Amygdala (tissue), 56 donors: Measurements from ENCODE around the gene COL6A3.

Source experiments
- DNase-seq, 56 donors: peaks; one replicate each; lab custom pipeline; 2025; lab: John Stamatoyannopoulos, UW

COL6A3 gene

DNA sequence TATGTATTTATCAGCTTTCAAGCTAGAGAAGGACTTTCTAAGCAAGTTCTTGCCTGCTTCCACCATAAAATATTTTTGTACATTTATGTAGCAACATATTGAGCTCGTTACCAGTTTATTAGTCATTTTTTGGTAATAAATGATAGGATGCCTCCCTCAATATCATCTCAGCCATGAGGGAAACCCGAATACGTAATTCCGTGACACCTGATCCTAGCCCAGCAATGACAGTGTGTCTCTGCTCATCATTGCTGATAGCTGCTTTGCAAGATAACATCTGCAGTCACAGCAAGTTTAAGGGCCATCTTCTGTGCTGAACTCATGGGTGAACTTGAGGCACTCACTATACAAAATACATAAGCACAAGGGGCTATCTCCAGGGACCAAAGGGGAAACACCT, 62.2 kb downstream of the COL6A3 start:
- DNase-seq = no peak

GRCh38 chr2:237351046-237351445, 62.9 kb downstream of the COL6A3 start:
- DNase-seq = no peak

- DNase-seq = no peak
These were observed 63.4 kb downstream of the COL6A3 start for GRCh38 chr2:237350597-237350996.

GRCh38 chr2:237350070-237350469, 63.9 kb downstream of the COL6A3 start:
- no peak for DNase-seq

GRCh38 chr2:237348281-237348865, 65.6 kb downstream of the COL6A3 start:
- no peak for DNase-seq

GRCh38 chr2:237345891-237346640, 67.9 kb downstream of the COL6A3 start:
- no peak for DNase-seq

DNA sequence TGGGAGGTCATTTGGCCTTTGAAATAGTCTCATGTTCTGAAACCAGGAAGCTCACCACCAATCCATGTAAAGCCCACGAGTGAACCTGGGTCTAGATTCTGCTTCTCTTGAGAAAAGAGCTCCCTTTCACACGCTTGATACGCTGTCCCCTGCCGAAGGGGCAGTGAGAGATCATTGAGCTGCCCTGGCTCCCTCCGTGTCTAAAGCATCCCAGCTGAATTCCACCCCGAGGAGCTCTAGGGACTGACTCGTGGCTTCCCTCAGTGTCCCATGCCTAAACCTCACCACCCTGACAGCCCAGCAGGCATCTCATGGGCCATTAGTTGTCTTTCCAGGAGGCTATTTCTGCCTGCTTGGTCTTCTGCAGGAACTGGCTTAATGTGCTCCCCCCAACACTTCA, 68.6 kb downstream of the COL6A3 start:
- DNase-seq = no peak

DNA sequence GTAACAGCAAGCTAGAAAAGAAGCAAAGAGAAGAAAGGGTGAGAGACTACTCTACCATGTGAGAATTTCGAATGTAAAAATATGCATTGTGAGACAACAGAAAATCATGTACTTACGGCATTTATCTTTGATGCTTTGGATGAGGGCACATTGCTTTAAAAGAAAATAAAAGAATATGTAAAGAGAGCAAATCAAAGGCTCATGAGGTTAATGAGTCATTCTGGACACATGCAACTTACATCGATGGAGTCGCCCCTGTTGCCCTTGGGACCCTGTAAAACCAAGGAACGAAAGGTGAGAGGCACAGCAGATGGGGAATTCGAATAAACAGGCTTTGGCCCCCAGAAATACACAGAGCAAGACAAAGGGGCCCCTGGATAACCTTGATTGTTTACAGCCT, 69.0 kb downstream of the COL6A3 start:
- DNase-seq = no peak

- DNase-seq = no peak
These were observed 70.0 kb downstream of the COL6A3 start for GRCh38 chr2:237343993-237344392.

- no peak for DNase-seq
These were observed 72.1 kb downstream of the COL6A3 start for GRCh38 chr2:237341872-237342271.

GRCh38 chr2:237337586-237337985, 76.4 kb downstream of the COL6A3 start:
- no peak for DNase-seq

DNA sequence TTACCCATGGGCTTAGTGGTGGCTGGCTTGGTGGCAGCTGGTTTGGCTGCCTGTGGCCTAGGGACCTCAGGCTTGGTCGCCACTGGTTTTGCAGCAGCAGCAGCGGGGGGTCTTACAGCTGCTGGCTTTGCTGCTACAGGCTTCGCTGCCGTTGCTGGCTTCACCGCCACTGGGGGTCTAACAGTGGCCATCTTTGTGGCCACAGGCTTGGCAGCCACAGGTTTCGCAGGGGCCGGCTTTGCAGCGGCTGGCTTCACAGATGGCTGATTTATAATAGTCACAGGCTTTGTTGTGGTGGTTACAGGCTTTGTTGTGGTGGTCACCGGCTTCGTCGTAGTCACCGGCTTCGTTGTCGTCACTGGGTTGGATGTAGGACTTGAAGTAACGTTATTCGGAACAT, 77.8 kb downstream of the COL6A3 start:
- DNase-seq = peak in 1 of 56 donors; percentile 6

GRCh38 chr2:237333748-237334147, 80.2 kb downstream of the COL6A3 start:
- no peak for DNase-seq

GRCh38 chr2:237330541-237330940, 83.4 kb downstream of the COL6A3 start:
- DNase-seq = no peak

GRCh38 chr2:237327175-237327950, 86.6 kb downstream of the COL6A3 start:
- no peak for DNase-seq

GRCh38 chr2:237326266-237327171, 87.4 kb downstream of the COL6A3 start:
- DNase-seq = peak in 1 of 56 donors; percentile 8

DNA sequence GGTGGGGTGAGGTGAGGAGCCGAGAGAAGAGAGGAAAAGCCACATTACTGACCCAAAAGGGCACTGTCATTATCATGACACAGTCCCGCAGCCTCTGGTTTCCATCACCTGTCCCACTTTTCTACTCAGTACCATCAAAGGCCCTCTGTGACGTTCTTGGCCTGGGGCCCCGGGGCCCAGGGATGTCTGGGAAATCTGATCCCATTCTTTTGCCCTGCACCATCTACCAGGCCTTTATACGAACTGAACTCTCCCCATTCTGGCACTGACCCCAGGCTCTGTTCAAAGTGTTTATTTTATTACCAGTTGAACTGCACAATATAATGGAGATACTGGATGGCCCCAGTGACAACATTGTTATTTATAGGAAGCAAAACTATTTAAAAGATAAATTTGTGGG, 89.1 kb downstream of the COL6A3 start:
- peak in 2 of 56 donors; percentile 3 to 11 for DNase-seq

DNA sequence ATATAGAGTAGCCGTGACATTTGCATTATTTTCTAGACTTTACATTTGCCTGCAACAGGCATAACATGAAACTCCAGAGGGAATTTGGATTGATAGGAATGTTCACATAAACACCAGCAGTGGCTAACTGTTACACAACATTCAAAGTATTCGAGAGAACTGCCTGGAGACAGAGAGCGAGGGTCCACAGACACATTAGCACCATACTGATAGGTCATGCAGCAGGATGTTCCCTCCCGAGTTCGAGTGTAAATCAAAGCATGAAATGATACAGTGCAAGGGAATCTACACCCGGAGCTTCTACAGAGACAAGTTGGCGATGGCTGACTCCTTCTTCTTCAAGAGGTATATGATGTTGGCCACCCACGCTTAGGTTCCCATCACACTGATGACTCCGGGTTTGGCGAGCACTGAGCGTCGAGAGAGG, 89.5 kb downstream of the COL6A3 start:
- DNase-seq = no peak

- DNase-seq = no peak
These were observed 90.3 kb downstream of the COL6A3 start for GRCh38 chr2:237323656-237324055.

GRCh38 chr2:237322564-237322963, 91.4 kb downstream of the COL6A3 start:
- no peak for DNase-seq

DNA sequence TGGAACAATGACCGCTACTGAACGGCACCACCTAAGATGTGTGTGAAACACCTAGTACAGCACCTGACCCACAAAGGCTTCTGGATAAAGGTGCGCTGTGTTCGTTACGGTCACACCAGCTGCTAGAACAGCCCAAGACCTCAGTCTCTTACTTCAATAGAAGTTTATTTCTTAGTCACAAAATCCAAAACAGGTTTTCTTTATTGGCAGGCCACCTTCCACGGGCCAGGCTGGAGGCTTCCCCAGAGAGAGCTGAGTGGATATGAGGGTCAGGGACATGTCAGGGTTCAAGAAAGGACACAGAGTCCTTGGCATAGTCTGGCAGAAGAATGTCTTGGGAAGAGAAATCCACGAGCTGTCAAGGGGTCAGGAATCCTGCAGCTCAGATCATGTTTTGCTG, 92.2 kb downstream of the COL6A3 start:
- no peak for DNase-seq
